Measurements from ENCODE around the gene GASK1A. TPM values are rescaled to one million over a fixed set of nuclear protein-coding genes. Genes with fewer than 3 reads are reported as not detected.
"Not testable (repeated sequence)": the region's sequence is repeated elsewhere in the genome, so short reads cannot be mapped to it uniquely, and the experiment has no call there.

GASK1A gene
- total RNA-seq, 1 donor from 2014 or later = 2.9 TPM

GRCh38 chr3:43032646-43033628 lies 53.8 kb downstream of the GASK1A start:
- ATAC-seq = no peak

- no peak for ATAC-seq
These were observed 55.1 kb downstream of the GASK1A start for GRCh38 chr3:43034200-43034599.

- no peak for ATAC-seq
These were observed 55.8 kb downstream of the GASK1A start for GRCh38 chr3:43034911-43035310.

GRCh38 chr3:43035801-43036365 lies 56.8 kb downstream of the GASK1A start:
- no peak for ATAC-seq

GRCh38 chr3:43036621-43037423 lies 57.7 kb downstream of the GASK1A start:
- no peak for ATAC-seq

- ATAC-seq = no peak
These were observed 58.9 kb downstream of the GASK1A start for GRCh38 chr3:43038010-43038409.

GRCh38 chr3:43041517-43041916 lies 62.4 kb downstream of the GASK1A start:
- ATAC-seq = no peak

- ATAC-seq = no peak
These were observed 64.1 kb downstream of the GASK1A start for GRCh38 chr3:43043071-43043766.

GRCh38 chr3:43043793-43044192 lies 64.7 kb downstream of the GASK1A start:
- no peak for ATAC-seq

GRCh38 chr3:43045079-43045478 lies 66.0 kb downstream of the GASK1A start:
- not testable (repeated sequence) for ATAC-seq

GRCh38 chr3:43046583-43046982 lies 67.5 kb downstream of the GASK1A start:
- ATAC-seq = no peak

- ATAC-seq = no peak
These were observed 69.4 kb downstream of the GASK1A start for GRCh38 chr3:43048470-43048869.

- no peak for ATAC-seq
These were observed 74.2 kb downstream of the GASK1A start for GRCh38 chr3:43053291-43053690.

- ATAC-seq = no peak
These were observed 75.6 kb downstream of the GASK1A start for GRCh38 chr3:43054754-43055153.

- no peak for ATAC-seq
These were observed 76.3 kb downstream of the GASK1A start for GRCh38 chr3:43055393-43055792.

GRCh38 chr3:43055806-43056770 lies 77.0 kb downstream of the GASK1A start:
- ATAC-seq = no peak

GRCh38 chr3:43059456-43059855 lies 80.3 kb downstream of the GASK1A start:
- no peak for ATAC-seq

- ATAC-seq = no peak
These were observed 82.2 kb downstream of the GASK1A start for GRCh38 chr3:43061101-43061895.

- ATAC-seq = no peak
These were observed 83.0 kb downstream of the GASK1A start for GRCh38 chr3:43062040-43062563.

- no peak for ATAC-seq
These were observed 83.5 kb downstream of the GASK1A start for GRCh38 chr3:43062564-43063040.

Measured in esophagus mucosa (tissue), 1 donor.